Activated CD4-positive, alpha-beta T cell treated with anti-CD3 and anti-CD28 coated beads, Interleukin-2, amount 50 U/mL, for 24 hours (primary cell): ENCODE results near the gene CNTLN.
"Not testable (repeated sequence)": the region's sequence is repeated elsewhere in the genome, so short reads cannot be mapped to it uniquely, and the experiment has no call there.

Source experiments
- DNase-seq, 2 donors: peaks; one replicate each; pipeline ENCODE4 v3.0.0-alpha.2; 2020; ENCODE audit warnings: low read depth in 1 of 2, low spot score in 1 of 2

Gene CNTLN

GRCh38 chr9:17397166-17397728 lies 262.4 kb downstream of the CNTLN start:
- not testable (repeated sequence) for DNase-seq

- DNase-seq, result no peak
Observed at GRCh38 chr9:17398350-17398749, 263.5 kb downstream of the CNTLN start.

GRCh38 chr9:17401858-17402257 lies 267.0 kb downstream of the CNTLN start:
- DNase-seq, result no peak

DNA sequence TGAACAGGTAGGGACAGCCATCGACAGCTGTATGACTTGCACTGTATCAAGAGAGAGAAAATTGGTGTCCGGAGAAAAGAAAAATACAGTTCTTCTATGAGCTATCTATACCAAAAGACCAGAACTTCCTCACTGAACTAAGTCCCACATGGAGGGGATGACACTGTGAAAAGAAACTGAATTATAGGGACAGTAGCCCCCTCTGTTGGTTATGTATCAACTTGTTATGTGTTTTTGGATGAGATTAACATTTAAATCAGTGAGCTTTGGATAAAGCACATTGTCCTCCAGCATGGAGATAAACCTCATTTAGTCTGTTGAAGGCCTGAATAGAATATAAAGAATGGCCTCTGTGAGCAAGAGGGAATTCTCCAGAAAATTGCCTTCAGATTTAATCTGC lies 267.5 kb downstream of the CNTLN start:
- DNase-seq, result no peak

- no peak for DNase-seq
Observed at GRCh38 chr9:17403539-17403938, 268.7 kb downstream of the CNTLN start.

GRCh38 chr9:17414986-17415385 lies 280.1 kb downstream of the CNTLN start:
- no peak for DNase-seq

- DNase-seq, result no peak
Observed at GRCh38 chr9:17422994-17423680, 288.3 kb downstream of the CNTLN start.

DNA sequence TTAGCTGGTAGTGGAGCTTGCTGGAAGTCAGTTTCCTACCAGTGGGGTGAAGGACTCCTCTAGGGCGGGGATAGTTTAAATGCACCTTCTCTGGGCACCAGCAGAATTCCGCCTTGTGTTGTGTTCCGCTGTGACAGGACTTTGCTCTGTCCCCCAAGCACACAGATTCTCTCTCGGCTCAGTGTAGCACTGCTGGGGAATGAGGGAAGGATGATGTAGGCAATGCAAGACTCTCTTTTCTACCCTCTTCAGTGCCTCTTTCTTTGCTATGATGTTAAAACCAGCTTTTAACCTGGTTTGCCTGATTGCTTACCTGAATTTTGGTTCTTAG lies 288.8 kb downstream of the CNTLN start:
- DNase-seq, result no peak

DNA sequence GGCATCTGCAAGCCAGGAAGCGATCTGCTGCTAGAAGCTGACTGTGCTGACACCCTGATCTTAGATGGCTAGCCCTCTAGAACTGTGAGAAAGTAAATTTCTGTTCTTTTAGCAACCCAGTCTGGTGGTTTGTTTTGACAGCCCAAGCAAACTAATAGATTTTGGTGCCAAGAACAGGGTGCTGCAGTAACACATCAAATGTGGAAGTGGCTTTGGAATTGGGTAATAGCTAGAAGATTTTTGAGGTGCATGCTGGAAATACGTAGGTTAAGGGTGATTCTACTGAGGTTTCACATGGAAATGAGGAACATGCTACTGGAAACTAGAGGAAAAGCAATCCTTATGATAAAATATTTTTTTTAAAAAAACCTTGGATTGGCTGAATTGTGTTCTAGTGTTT lies 290.5 kb downstream of the CNTLN start:
- no peak for DNase-seq

DNA sequence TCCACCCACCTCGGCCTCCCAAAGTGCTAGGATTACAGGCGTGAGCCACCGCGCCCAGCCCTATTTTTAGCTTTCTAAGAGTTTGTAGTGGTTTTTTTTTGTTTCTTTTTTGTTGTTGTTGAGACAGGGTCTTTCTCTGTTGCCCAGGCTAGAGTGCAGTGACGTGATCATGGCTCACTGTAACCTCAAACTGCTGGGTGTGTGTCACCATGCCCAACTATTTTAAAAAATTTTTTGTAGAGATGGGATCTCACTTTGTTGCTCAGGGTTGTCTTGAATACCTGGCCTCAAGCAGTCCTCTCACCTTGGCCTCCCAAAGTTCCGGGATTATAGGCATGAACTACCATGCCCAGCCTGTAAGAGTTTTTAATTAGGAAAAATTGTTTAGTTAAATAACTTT lies 298.7 kb downstream of the CNTLN start:
- no peak for DNase-seq

- no peak for DNase-seq
Observed at GRCh38 chr9:17436854-17437253, 302.0 kb downstream of the CNTLN start.

- DNase-seq, result no peak
Observed at GRCh38 chr9:17437813-17438212, 303.0 kb downstream of the CNTLN start.

- DNase-seq, result not testable (repeated sequence)
Observed at GRCh38 chr9:17445126-17445525, 310.3 kb downstream of the CNTLN start.

- no peak for DNase-seq
Observed at GRCh38 chr9:17453751-17454150, 318.9 kb downstream of the CNTLN start.

DNA sequence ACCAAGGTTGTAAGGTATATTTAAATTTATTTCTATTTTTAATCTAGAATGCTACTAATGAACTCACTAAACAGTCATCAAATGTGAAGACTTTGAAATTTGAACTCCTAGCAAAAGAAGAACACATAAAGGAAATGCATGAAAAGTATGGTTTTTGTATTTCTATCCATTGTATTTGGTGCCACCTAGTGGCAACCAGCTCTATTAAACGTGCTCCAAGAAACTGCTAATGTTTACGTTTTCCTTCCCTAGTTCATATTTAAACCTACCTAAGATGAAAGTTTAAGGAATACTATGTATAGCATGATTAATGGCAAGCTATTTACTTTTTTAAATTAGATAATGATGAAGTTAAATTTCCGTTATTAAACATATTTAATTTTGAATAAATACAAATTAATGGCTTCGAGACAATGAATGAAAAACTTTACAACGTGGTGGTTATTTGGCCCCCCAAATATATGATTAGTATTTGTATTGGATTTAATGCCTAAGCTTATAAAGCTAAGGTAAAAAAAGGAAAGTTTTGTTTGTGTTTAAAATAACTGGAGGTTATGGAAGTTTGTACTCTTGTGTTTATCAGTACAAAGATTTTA lies 328.1 kb downstream of the CNTLN start:
- DNase-seq, result peak in 1 of 2 donors; percentile 5

GRCh38 chr9:17470036-17470813 lies 335.4 kb downstream of the CNTLN start:
- no peak for DNase-seq

DNA sequence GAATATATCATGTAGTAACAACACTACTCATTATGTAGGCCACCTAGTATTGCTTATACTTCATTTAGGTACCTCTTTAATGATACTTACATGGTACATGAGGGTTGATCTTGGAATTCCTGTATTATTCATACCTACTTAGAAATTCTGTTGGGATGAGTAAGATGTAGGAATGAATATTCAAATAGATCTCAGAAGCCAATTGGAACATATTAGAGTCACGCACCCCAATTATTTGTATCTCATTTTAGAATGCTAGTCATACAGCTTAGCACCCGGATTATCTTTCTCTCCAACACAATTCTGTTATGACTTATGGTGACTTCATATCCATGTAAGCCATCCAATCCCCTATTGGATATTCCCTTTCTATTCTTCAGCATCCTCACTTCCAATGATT lies 337.3 kb downstream of the CNTLN start:
- DNase-seq, result no peak

DNA sequence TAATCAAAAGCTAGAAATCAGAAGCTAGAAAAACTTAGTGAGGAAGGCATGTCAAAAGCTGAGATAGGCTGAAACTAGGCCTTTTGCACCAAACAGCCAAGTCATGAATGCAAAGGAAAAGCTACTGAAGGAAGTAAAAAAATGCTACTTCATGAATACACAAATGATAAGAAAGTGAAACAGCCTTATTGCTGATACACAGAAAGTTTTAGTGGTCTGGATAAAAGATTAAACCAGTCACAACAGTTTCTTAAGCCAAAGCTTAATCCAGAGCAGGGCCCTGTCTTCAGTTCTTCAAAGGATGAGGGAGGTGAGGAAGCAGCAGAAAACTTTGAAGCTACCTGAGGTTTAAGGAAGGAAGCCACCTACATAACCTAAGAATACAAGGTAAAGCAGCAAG lies 341.6 kb downstream of the CNTLN start:
- no peak for DNase-seq

GRCh38 chr9:17477816-17478215 lies 343.0 kb downstream of the CNTLN start:
- DNase-seq, result no peak

DNA sequence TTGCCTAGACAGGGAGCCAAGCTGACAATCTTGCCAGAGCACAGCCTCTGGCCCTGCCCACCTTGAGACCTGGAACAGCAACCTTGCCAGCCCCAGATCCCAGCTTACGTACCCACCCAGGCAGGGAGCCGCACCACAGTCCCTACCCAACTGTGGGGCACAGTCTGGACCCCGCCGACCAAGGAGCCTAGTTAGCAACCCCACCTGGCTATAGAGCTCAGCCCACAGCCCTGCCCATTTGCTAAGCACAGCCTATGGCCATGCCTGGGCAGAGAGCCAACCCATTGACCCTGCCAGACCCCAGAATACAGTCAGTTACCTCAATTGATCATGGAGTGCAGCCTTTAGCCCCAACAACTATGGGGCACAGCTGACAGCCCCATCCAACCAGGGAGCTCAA lies 346.1 kb downstream of the CNTLN start:
- no peak for DNase-seq

DNA sequence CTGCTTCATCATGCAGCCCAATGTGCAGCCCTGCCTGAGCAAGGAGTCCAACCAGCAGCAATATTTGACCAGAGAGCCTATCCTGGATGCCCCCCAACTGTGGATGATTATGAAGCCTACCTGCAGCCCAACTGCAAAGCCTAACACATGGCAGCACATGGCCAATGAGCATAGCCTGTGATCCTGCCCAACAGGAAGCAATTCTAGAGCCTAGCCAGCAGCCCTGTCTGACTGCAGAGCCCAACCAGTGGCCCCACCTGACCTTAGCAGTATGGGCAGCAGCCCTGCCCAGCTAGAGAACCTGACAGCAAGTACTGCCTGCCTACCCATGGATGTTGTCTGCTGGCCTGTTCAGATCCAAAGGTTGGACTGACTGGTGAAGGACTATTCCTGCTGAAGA lies 346.7 kb downstream of the CNTLN start:
- no peak for DNase-seq

- no peak for DNase-seq
Observed at GRCh38 chr9:17484906-17485305, 350.1 kb downstream of the CNTLN start.
